ENCODE data around the gene TBC1D32. TPM values are rescaled to one million over a fixed set of nuclear protein-coding genes. Genes with fewer than 3 reads are reported as not detected.
"Not testable (repeated sequence)": the region's sequence is repeated elsewhere in the genome, so short reads cannot be mapped to it uniquely, and the experiment has no call there.

Gene TBC1D32
- total RNA-seq, 2 experiments from 2014 or later = 9.4 to 9.8 TPM

DNA sequence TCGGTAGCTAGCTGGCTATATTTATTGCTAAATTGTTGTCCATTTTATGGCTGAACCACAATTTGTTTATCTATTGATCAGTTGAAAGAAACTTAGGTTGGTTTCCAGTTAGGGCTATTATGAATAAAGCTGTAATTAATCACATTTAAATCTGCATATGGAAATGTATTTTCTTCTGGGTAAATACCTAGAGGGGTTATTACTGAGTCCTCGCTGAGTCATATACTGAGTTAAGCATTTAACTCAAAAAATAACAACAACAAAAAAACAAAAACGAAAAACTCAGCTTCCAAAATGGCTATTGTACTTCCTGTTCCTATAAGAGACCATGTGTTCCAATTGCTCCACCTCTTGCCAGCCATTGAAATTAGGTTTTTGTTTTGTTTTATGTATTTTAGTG, 258.2 kb downstream of the TBC1D32 start:
- H3K4me1 Mint-ChIP-seq (ENCODE audit: low read depth) = no peaks in the 10 kb centered on the region
- H3K27me3 Mint-ChIP-seq = no peaks in the 10 kb centered on the region

GRCh38 chr6:121068749-121069148, 265.5 kb downstream of the TBC1D32 start:
- H3K36me3 ChIP-seq (ENCODE audit: insufficient read depth, low read length); ATAC-seq (ENCODE audit: poor library complexity); H3K27ac Mint-ChIP-seq; H3K4me1 ChIP-seq (ENCODE audit: insufficient read depth, low read length); intact Hi-C loops (cut with DNase I, micrococcal nuclease); CTCF ChIA-PET; H3K27me3 ChIP-seq (ENCODE audit: control insufficient read depth in 1 of 2, insufficient read depth in 2 of 2, low read length in 2 of 2); H3K4me1 Mint-ChIP-seq (ENCODE audit: low read depth); DNase-seq; POLR2A ChIA-PET; H3K4me3 ChIP-seq (ENCODE audit: low read length); H3K27me3 Mint-ChIP-seq; H3K4me3 Mint-ChIP-seq; H3K27ac ChIP-seq (ENCODE audit: low read depth in 1 of 2, low read length in 2 of 2): not testable (repeated sequence)
- H3K9me3 ChIP-seq (ENCODE audit: control insufficient read depth in 1 of 2, insufficient read depth in 1 of 2, low read length in 2 of 2) = peaks cover 9 to 10% of the 10 kb centered on the region in 2 experiments
- Mint-ChIP-seq H3K9me3 (peaks cover 21% of the 10 kb centered on the region), H3K36me3 (ENCODE audit: low read depth) (peaks cover 36% of the 10 kb centered on the region)

More for the DNA sequence above, 258.2 kb downstream of the TBC1D32 start:
- ChIA-PET CTCF (no interaction called here), POLR2A (no interaction called here)
- H3K36me3 ChIP-seq (ENCODE audit: insufficient read depth, low read length) = no peaks in the 10 kb centered on the region
- Mint-ChIP-seq H3K27ac (no peak overlapping the region), H3K36me3 (ENCODE audit: low read depth) (peaks cover 8% of the 10 kb centered on the region), H3K9me3 (no peaks in the 10 kb centered on the region), H3K4me3 (no peak overlapping the region)
- intact Hi-C loops (cut with DNase I, micrococcal nuclease) = no loop called here
- DNase-seq = no peak
- ATAC-seq (ENCODE audit: poor library complexity) = no peak
- no peaks in the 10 kb centered on the region for H3K4me1 ChIP-seq (ENCODE audit: insufficient read depth, low read length)
- no peak overlapping the region for H3K4me3 ChIP-seq (ENCODE audit: low read length)
- no peak for TF ChIP-seq CTCF (IDR thresholded peaks at IDR 0.05)
- H3K27me3 ChIP-seq (ENCODE audit: control insufficient read depth in 1 of 2, insufficient read depth in 2 of 2, low read length in 2 of 2) = no peaks in the 10 kb centered on the region
- no peak overlapping the region for H3K27ac ChIP-seq (ENCODE audit: low read depth in 1 of 2, low read length in 2 of 2)
- no peaks in the 10 kb centered on the region for H3K9me3 ChIP-seq (ENCODE audit: control insufficient read depth in 1 of 2, insufficient read depth in 1 of 2, low read length in 2 of 2)

- no peaks in the 10 kb centered on the region for H3K36me3 ChIP-seq (ENCODE audit: insufficient read depth, low read length)
- H3K27me3 Mint-ChIP-seq = no peaks in the 10 kb centered on the region
- no peak for TF ChIP-seq CTCF (IDR thresholded peaks at IDR 0.05)
- H3K4me1 ChIP-seq (ENCODE audit: insufficient read depth, low read length) = no peaks in the 10 kb centered on the region
- H3K36me3 Mint-ChIP-seq (ENCODE audit: low read depth) = peaks cover 35% of the 10 kb centered on the region
- H3K9me3 Mint-ChIP-seq = peaks cover 23% of the 10 kb centered on the region
- no peak overlapping the region for H3K4me3 ChIP-seq (ENCODE audit: low read length)
- DNase-seq (no peak), ATAC-seq (ENCODE audit: poor library complexity) (no peak)
- H3K9me3 ChIP-seq (ENCODE audit: control insufficient read depth in 1 of 2, insufficient read depth in 1 of 2, low read length in 2 of 2) = peaks cover 9 to 10% of the 10 kb centered on the region in 2 experiments
- H3K4me1 Mint-ChIP-seq (ENCODE audit: low read depth) = no peaks in the 10 kb centered on the region
- no peak overlapping the region for H3K27ac ChIP-seq (ENCODE audit: low read depth in 1 of 2, low read length in 2 of 2)
- ChIA-PET CTCF (no interaction called here), POLR2A (no interaction called here)
- intact Hi-C loops (cut with DNase I, micrococcal nuclease) = no loop called here
- no peaks in the 10 kb centered on the region for H3K27me3 ChIP-seq (ENCODE audit: control insufficient read depth in 1 of 2, insufficient read depth in 2 of 2, low read length in 2 of 2)
- no peak overlapping the region for H3K27ac Mint-ChIP-seq
- H3K4me3 Mint-ChIP-seq = no peak overlapping the region
These were observed 266.9 kb downstream of the TBC1D32 start for GRCh38 chr6:121067381-121067780.

DNA sequence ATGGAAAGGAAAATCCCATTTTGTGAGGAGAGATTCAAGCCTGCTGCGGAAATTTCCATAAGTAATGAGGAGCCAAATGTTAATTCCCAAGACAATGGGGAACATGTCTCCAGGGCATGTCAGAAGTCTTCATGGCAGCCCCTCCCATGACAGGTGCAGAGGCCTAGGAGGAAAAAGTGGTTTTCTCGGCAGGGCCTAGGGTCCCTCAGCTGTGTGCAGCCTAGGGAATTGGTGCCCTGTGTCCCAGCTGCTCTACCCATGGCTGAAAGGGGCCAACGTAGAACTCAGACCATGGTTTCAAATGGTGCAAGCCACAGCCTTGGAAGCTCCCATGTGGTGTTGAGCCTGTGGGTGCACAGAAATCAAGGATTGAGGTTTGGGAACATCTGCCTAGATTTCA, 269.9 kb downstream of the TBC1D32 start:
- Mint-ChIP-seq H3K9me3 (peaks cover 17% of the 10 kb centered on the region), H3K27ac (no peak overlapping the region), H3K36me3 (ENCODE audit: low read depth) (peaks cover 15% of the 10 kb centered on the region), H3K27me3 (no peaks in the 10 kb centered on the region), H3K4me1 (ENCODE audit: low read depth) (no peaks in the 10 kb centered on the region), H3K4me3 (no peak overlapping the region)
- Histone ChIP-seq H3K27ac (ENCODE audit: low read depth in 1 of 2, low read length in 2 of 2) (no peak overlapping the region), H3K36me3 (ENCODE audit: insufficient read depth, low read length) (no peaks in the 10 kb centered on the region), H3K27me3 (ENCODE audit: control insufficient read depth in 1 of 2, insufficient read depth in 2 of 2, low read length in 2 of 2) (no peaks in the 10 kb centered on the region), H3K4me1 (ENCODE audit: insufficient read depth, low read length) (no peaks in the 10 kb centered on the region), H3K9me3 (ENCODE audit: control insufficient read depth in 1 of 2, insufficient read depth in 1 of 2, low read length in 2 of 2) (peaks cover 8 to 9% of the 10 kb centered on the region in 2 experiments), H3K4me3 (ENCODE audit: low read length) (no peak overlapping the region)
- ChIA-PET POLR2A (no interaction called here), CTCF (no interaction called here)
- ATAC-seq (ENCODE audit: poor library complexity) (no peak), DNase-seq (no peak)
- intact Hi-C loops (cut with DNase I, micrococcal nuclease) = no loop called here
- no peak for TF ChIP-seq CTCF (IDR thresholded peaks at IDR 0.05)

All from CD4-positive, alpha-beta T cell (primary cell).